Raji (cell line): ENCODE measurements around the gene NXN.

Experiments
- POLR2A ChIP-seq: IDR thresholded peaks from 2 replicates; pipeline ENCODE4 v1.6.1; 2011; ENCODE audit warnings: low read depth, low read length, control low read depth; ENCODE audit not compliant: insufficient read depth

Gene NXN

DNA sequence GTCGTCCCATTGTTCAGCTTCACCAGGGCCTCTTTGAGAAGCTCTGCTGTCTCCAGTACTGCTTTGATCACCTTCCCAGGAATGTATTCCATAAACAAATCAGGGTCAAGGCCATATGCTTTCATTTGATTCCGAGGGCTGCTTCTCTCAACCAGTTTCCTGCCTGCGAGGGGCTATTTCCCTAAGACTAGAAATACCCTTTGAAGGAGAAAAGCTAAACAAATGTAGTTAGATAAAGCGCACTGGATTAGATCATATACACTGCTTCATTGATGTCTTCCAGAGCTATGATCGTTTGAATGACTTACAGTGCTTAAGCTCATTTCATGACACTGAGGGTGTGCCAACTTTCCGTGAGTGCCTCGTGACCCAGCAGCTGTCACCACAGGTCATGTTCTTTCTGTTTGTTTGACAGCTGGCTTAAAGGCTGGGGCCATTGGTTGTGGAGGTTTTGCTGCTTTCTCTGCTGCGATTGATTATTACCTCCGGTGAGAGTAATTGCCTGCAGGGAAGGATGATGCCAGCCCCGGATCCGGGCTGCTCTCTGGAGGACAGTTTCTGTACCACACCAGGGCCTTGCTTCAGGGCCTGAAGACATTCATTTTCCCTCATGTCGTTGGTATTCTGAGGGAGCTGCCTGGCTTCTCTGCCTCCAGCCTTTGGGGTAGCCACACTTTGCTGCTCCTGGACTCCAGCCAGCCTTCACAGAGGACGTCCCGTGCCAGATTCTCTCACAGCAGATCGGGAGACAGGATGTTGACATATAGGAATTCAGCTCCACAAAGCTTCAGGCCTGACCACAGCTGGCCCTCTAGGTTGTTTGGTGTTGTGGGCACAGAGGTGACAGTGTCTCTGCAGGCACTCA is 21.3 kb upstream of the NXN start:
- TF ChIP-seq POLR2A = no peak

DNA sequence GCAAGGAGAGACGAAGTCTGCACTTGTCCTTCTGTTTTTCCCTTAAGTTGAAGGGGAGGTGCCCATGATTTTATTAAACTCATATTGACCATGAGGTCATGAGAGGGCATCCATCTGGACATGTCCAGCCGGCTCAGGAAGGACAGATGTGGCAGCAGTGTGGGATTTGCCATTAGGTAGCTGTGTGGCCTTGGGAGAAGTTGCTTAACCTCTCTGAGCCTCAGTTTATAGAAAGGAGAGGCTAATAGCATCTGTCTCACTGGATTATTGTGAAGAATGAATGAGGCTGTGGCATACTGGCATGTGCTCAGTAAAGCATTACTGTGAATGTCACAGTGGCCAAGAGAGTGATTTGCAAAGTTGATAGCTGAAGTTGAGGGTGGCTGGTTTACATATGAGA is 18.5 kb upstream of the NXN start:
- TF ChIP-seq POLR2A = no peak

DNA sequence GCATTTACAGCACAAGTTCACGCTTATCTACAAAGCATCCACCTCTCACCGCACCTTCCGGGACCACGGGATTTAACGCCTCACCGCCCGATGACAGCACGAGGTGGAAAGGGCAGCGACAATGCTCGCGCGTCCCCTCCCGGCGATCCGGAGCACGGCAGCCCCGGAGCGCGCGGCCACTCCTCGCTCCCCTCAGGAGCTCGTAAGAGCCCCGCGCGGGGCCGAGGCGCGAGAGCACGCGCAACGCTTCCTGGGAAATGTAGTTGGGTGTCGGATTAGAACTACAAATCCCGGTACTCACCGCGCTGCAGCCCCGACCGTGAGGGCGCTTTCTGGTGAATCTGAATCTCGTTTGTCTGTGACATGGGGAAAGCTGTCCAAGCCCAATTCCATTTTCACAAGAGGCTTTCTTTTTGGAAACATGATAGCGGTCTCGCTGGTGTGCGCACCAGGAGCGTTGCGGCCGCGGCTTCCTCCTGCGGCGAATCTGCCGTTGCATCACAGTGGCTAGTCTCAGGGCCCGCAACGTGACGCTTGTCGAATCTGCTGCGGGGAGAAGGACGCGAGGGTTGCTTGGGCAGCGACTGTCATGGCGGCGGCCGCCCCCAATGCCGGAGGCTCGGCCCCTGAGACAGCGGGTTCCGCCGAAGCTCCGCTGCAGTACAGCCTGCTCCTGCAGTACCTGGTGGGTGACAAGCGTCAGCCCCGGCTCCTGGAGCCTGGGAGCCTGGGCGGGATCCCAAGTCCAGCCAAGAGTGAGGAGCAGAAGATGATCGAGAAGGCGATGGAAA is 17.2 kb upstream of the NXN start, which contains the start of gene TIMM22:
TSS of gene TIMM22 (plus strand) at position 576 of the 791 bp plus-strand sequence. CDS start at position 590, 14 bp downstream.
- TF ChIP-seq POLR2A = peak; percentile 90

DNA sequence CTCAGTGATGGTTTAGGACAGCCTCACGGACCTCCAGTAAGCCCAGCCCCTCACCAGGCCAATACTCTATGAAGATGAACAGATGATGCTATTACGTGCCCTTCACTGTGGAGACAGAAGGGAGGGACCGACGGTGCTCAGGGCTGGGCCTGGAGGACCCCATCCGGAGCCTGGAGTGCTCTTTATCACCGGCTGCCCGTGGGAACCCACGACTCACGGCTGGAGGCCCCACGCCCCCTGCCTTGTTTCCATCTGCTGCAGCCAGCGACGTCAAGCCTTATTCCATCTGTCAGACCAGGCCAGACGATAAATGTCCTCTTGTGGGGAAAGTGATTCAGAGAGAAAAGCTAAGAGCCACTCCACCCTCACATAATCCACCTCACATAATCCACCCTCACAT is 13.4 kb upstream of the NXN start:
- no peak for TF ChIP-seq POLR2A

DNA sequence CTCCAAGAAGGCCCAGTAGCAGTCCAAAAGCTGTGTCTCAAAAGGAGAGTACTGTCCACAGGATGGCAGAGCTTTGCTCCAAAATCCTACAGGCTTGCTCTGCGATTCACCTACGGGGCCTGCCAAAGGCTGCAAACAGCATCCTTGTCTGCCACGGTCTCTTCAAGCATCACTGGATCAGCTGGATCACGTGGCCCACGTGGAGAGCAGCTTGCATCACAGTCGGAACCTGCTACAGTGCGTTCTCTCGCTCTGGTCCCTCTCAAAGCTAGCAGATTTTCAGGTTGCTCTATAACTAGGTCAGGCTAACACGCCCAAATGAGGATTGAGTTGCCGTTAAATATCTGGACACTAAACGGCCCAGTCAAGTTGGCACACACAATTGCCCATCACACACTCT is 9.0 kb upstream of the NXN start:
- no peak for TF ChIP-seq POLR2A

GRCh38 chr17:987931-988330 is 8.4 kb upstream of the NXN start:
- no peak for TF ChIP-seq POLR2A

GRCh38 chr17:986322-986929 is 6.8 kb upstream of the NXN start:
- TF ChIP-seq POLR2A = no peak

- TF ChIP-seq POLR2A = no peak
These were observed 4.3 kb upstream of the NXN start for GRCh38 chr17:983921-984320.

DNA sequence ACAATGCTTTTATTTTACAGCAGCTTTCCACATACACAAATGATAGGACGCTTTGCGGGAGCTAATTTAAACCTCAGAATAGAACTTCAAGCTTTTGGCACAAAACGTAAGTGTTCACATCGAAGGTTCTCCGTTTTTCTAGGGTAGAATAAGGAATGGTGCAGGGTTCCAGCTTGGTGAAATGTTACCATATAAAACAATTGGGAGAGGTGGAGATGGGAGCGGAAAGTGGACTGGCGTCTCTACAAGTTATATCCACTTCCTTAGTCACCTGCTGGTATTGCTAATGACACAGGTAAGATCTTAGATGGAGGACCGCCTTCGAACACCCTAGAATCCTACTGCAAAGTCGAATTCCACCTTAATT is 1.7 kb upstream of the NXN start:
- no peak for TF ChIP-seq POLR2A

DNA sequence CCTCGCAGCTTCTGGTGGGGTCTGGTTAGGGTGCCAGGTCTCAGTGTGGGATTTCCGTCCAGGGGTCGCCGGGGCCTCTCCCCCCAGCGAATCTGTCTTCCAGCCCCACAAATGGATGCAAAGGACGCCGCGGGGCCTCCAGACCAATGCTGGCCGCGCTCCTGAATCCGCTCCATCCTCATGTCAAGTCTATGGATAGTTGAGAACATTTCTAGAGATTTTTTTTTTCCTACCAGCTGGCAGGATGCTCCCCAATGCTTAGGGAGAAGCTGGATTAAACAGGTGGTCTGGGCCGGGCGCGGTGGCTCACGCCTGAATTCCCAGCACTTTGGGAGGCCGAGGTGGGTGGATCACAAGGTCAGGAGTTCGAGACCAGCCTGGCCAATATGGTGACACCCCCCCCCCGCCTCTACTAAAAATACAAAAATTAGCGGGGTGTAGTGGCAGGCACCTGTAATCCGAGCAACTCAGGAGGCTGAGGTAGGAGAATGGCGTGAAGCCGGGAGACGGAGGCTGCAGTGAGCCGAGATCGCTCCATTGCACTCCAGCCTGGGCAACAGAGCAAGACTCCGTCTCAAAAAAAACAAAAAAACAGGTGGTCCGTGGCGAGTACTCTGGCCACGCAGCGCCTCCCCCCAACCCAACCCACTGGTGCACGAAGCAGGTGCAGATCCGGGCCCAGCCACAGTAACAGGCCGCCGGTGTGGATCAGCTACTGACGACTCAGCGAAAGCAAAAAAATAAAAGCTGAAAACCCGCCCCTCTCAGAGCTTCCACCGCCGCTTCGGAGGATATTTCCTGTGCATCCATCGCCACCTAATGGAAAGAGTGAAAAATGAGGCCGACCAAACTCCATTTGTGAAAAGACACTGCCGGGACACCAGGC is 1.1 kb upstream of the NXN start:
- TF ChIP-seq POLR2A = no peak

DNA sequence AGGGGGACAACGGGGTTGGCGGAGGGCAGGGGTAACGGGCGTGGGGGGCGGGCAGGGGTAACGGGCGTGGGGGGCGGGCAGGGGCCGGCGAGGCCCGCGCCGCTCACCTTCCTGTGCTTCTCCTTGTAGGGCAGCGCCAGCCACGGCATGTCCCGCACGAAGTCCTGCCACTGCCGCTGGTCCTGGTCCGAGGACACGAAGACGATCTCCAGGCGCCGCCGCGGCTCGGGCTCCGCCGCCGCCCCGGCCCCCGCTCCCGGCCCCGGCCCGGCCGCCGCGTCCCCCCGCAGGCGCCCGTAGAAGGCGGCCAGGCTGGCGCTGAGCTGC is 401 bp downstream of the NXN start:
- TF ChIP-seq POLR2A = no peak

- no peak for TF ChIP-seq POLR2A
These were observed 1.2 kb downstream of the NXN start for GRCh38 chr17:978103-979093.

- no peak for TF ChIP-seq POLR2A
These were observed 2.4 kb downstream of the NXN start for GRCh38 chr17:977166-977565.

DNA sequence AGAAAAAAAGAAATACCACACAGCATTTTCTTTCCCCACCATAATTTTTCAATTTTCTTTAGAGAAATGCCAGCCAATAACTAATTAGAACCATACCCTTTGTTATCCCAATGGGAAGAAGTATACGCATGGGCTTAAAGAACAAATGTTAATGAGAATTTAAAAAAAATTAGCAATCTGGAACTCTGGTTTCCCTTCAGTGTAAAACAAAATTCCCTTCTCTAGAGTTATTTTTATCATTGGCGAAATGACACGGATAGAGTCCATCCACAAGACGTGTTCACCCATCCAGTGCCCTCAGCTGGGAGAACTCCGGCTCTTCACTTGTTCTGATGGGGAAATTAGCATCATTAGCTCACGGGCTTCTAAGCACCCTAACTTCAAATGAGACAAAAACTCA is 3.3 kb downstream of the NXN start:
- TF ChIP-seq POLR2A = no peak
